GM12872 (cell line): ENCODE measurements around the gene MOSMO.

Experiments used
- CTCF ChIP-seq: IDR thresholded peaks from 3 replicates; pipeline ENCODE4 v1.5.1; 2011; ENCODE audit warnings: low read depth, mild to moderate bottlenecking, low read length, moderate library complexity; ENCODE audit not compliant: insufficient read depth

MOSMO gene

GRCh38 chr16:21980032-21980431 lies 27.9 kb upstream of the MOSMO start:
- no peak for TF ChIP-seq CTCF

- no peak for TF ChIP-seq CTCF
Measured at GRCh38 chr16:21982108-21982507, 25.8 kb upstream of the MOSMO start.

- no peak for TF ChIP-seq CTCF
Measured at GRCh38 chr16:21984062-21984461, 23.8 kb upstream of the MOSMO start.

- TF ChIP-seq CTCF: no peak
Measured at GRCh38 chr16:21985524-21985923, 22.4 kb upstream of the MOSMO start.

GRCh38 chr16:21986692-21987246 lies 21.1 kb upstream of the MOSMO start:
- no peak for TF ChIP-seq CTCF

- no peak for TF ChIP-seq CTCF
Measured at GRCh38 chr16:21987498-21987897, 20.4 kb upstream of the MOSMO start.

GRCh38 chr16:21989133-21989532 lies 18.8 kb upstream of the MOSMO start:
- no peak for TF ChIP-seq CTCF

GRCh38 chr16:21989751-21990150 lies 18.2 kb upstream of the MOSMO start:
- no peak for TF ChIP-seq CTCF
